GM21367 (cell line): ENCODE measurements around the gene NEURL4.

Experiments
- ATAC-seq: cut with Tn5 transposase; IDR thresholded peaks from one replicate; pipeline ENCODE4 v1.9.1; 2021; ENCODE audit not compliant: unreplicated experiment

NEURL4 gene

GRCh38 chr17:7324438-7324779 lies 4.7 kb downstream of the NEURL4 start:
- ATAC-seq = no peak

- no peak for ATAC-seq
Measured at GRCh38 chr17:7323731-7324437, 5.3 kb downstream of the NEURL4 start.

- no peak for ATAC-seq
Measured at GRCh38 chr17:7322520-7323194, 6.5 kb downstream of the NEURL4 start.

- no peak for ATAC-seq
Measured at GRCh38 chr17:7321466-7321865, 7.7 kb downstream of the NEURL4 start.

- no peak for ATAC-seq
Measured at GRCh38 chr17:7318121-7318860, 10.8 kb downstream of the NEURL4 start.

GRCh38 chr17:7317161-7317803 lies 11.9 kb downstream of the NEURL4 start:
- ATAC-seq = no peak

- ATAC-seq = no peak
Measured at GRCh38 chr17:7315570-7316235, 13.4 kb downstream of the NEURL4 start.

- peak; percentile 50 for ATAC-seq
Measured at GRCh38 chr17:7314719-7315569, 14.2 kb downstream of the NEURL4 start, which contains the start of gene GPS2. GPS2 (minus strand) TSS chr17:7315360; CDS start chr17:7315052, 308 bp downstream.

GRCh38 chr17:7313890-7314718 lies 15.0 kb downstream of the NEURL4 start:
- no peak for ATAC-seq

- no peak for ATAC-seq
Measured at GRCh38 chr17:7313088-7313889, 15.8 kb downstream of the NEURL4 start.

GRCh38 chr17:7312432-7313087 lies 16.6 kb downstream of the NEURL4 start:
- no peak for ATAC-seq

- ATAC-seq = no peak
Measured at GRCh38 chr17:7311110-7311705, 17.9 kb downstream of the NEURL4 start.

GRCh38 chr17:7309628-7310027 lies 19.5 kb downstream of the NEURL4 start:
- ATAC-seq = no peak

- ATAC-seq = no peak
Measured at GRCh38 chr17:7308625-7309433, 20.3 kb downstream of the NEURL4 start.

GRCh38 chr17:7307686-7308624 lies 21.2 kb downstream of the NEURL4 start:
- ATAC-seq = peak; percentile 4
